Motor neuron (in vitro differentiated cells): ENCODE measurements around the gene TPPP2. TPM values are rescaled to one million over a fixed set of nuclear protein-coding genes. Genes with fewer than 3 reads are reported as not detected.
A peak's percentile ranks its signal among the peaks of the same experiment; 100 is the strongest.
"Not testable (repeated sequence)": the region's sequence is repeated elsewhere in the genome, so short reads cannot be mapped to it uniquely, and the experiment has no call there.

Source experiments
- ATAC-seq, 8 experiments: fragments of 200-7000 bp; cut with Tn5 transposase; replicated peaks in 6 of 8; 2 replicates each; pipeline ENCODE4 v1.8.0; 2021; ENCODE audit warnings: mild to moderate bottlenecking in 8 of 8, moderate library complexity in 8 of 8
- H3K27ac ChIP-seq, 2 donors: fragments of 250-450 bp; sonication (Bioruptor Pico); 2 replicates each; pipeline ENCODE4 v1.9.0; 2021; ENCODE audit warnings: antibody characterized with exemption in 2 of 2, mild to moderate bottlenecking in 2 of 2, moderate library complexity in 1 of 2
- H3K4me1 ChIP-seq, 2 donors: fragments of 250-450 bp; sonication (Bioruptor Pico); replicated peaks in 1 of 2; 2 replicates each; pipeline ENCODE4 v1.6.1; 2021; ENCODE audit warnings: antibody characterized with exemption in 2 of 2, mild to moderate bottlenecking in 2 of 2, moderate library complexity in 1 of 2
- H3K4me3 ChIP-seq, 5 donors: fragments of 250-450 bp; sonication (Bioruptor Pico); 2 replicates each; pipeline ENCODE4 v1.9.0; 2021; ENCODE audit warnings: antibody characterized with exemption in 5 of 5, mild to moderate bottlenecking in 5 of 5, moderate library complexity in 4 of 5
- WGBS, 10 experiments: fragments of 450-650 bp; shearing (Covaris generic); methylation state at CpG; one replicate each; pipeline ENCODE4 v1.0.0; 2022; 5-methylcytosine and 5-hydroxymethylcytosine counted together
- in situ Hi-C, 9 experiments: fragments of 400-800 bp; cut with MboI; loops; one replicate each; pipeline ENCODE4 v1.15.0; 2021; ENCODE audit warnings: low sequenced_read_pairs in 9 of 9, low pct_unique_long_range_greater_than_20kb in 2 of 9; ENCODE audit not compliant: unreplicated experiment in 9 of 9
- total RNA-seq, 8 experiments: library from RNA; unstranded; fragments of 300-600 nt; gene quantifications; 2 replicates each; pipeline versions ENCODE4 v1.2.3 to v1.2.4, GENCODE V29; 2022

The TPPP2 gene
- under 1 TPM in 3 of 8 experiments, not detected in 5; 0.18 to 0.62 (median 0.38) TPM for total RNA-seq

GRCh38 chr14:21029917-21030316, at the start of gene TPPP2:
TSS of gene TPPP2 (plus strand) at chr14:21030217. CDS start at chr14:21030582, 365 bp downstream.
- no peaks in the 10 kb centered on the region for H3K4me1 ChIP-seq
- in situ Hi-C loops, result no loop called here
- H3K4me3 ChIP-seq, result no peak within 1 kb of the TSS
- WGBS, 10 experiments, result 20 to 100% (median 80%) methylated on average over 1 to 5 of the region's 5 CpGs; no CpG with 5 or more reads in 1 of the 10 experiments
- no peak within 1 kb of the TSS for H3K27ac ChIP-seq
- no peak for ATAC-seq

- no peak for ATAC-seq
- in situ Hi-C loops, result no loop called here
- WGBS, 10 experiments, result 50 to 89% (median 67%) methylated on average over 1 of the region's 1 CpG; no CpG with 5 or more reads in 5 of the 10 experiments
Measured at GRCh38 chr14:20980906-20981305, 49.1 kb upstream of the TPPP2 start.

GRCh38 chr14:20982646-20983369, 47.2 kb upstream of the TPPP2 start:
- in situ Hi-C loops, result no loop called here
- H3K4me3 ChIP-seq, result no peak overlapping the region
- H3K27ac ChIP-seq, result no peak overlapping the region
- 0 to 100% (median 62%) methylated on average over 1 to 2 of the region's 2 CpGs for WGBS, 10 experiments
- ATAC-seq, result peak in 2 of 8 experiments; percentile 58 to 93
- no peaks in the 10 kb centered on the region for H3K4me1 ChIP-seq

More at GRCh38 chr14:20980906-20981305, 49.1 kb upstream of the TPPP2 start:
- Histone ChIP-seq H3K27ac (no peak overlapping the region), H3K4me3 (no peak overlapping the region), H3K4me1 (no peaks in the 10 kb centered on the region)

- H3K4me3 ChIP-seq, in situ Hi-C loops, H3K4me1 ChIP-seq, ATAC-seq, H3K27ac ChIP-seq: not testable (repeated sequence)
- 64 to 100% (median 80%) methylated on average over 1 to 4 of the region's 4 CpGs; no CpG with 5 or more reads in 3 of the 10 experiments for WGBS, 10 experiments
Measured at GRCh38 chr14:20985650-20986049, 44.4 kb upstream of the TPPP2 start.

GRCh38 chr14:20986811-20987210, 43.2 kb upstream of the TPPP2 start:
- Histone ChIP-seq H3K4me3 (no peak overlapping the region), H3K4me1 (peaks cover 13 to 15% of the 10 kb centered on the region in 2 donors), H3K27ac (no peak overlapping the region)
- 0 to 70% (median 20%) methylated on average over 1 to 2 of the region's 2 CpGs; no CpG with 5 or more reads in 3 of the 10 experiments for WGBS, 10 experiments
- peak in 4 of 8 experiments; percentile 14 to 48 (median 32) for ATAC-seq
- in situ Hi-C loops, result no loop called here

- 10 to 100% (median 91%) methylated on average over 1 to 13 of the region's 15 CpGs; no CpG with 5 or more reads in 2 of the 10 experiments for WGBS, 10 experiments
- Histone ChIP-seq H3K4me1 (peaks cover 14 to 18% of the 10 kb centered on the region in 2 donors), H3K4me3 (peak overlapping the region in 4 of 5 donors; percentile 53 to 93 (median 72)), H3K27ac (peak overlapping the region in 1 of 2 donors; percentile 64)
- in situ Hi-C loops, result no loop called here
- ATAC-seq, result no peak
Measured at GRCh38 chr14:20988717-20989470, 41.1 kb upstream of the TPPP2 start.

GRCh38 chr14:20989471-20989786, 40.6 kb upstream of the TPPP2 start:
- Histone ChIP-seq H3K27ac (peak overlapping the region; percentile 49 to 64), H3K4me3 (peak overlapping the region; percentile 53 to 93 (median 60)), H3K4me1 (peaks cover 14 to 18% of the 10 kb centered on the region in 2 donors)
- no peak for ATAC-seq
- in situ Hi-C loops, result no loop called here
- WGBS, 10 experiments, result 0 to 11% (median 3%) methylated on average over 2 to 5 of the region's 11 CpGs; no CpG with 5 or more reads in 3 of the 10 experiments

- 0 to 3% (median 0%) methylated on average over 8 to 18 of the region's 42 CpGs; no CpG with 5 or more reads in 3 of the 10 experiments for WGBS, 10 experiments
- peak; percentile 93 to 99 (median 97) for ATAC-seq
- peaks cover 14 to 18% of the 10 kb centered on the region in 2 donors for H3K4me1 ChIP-seq
- H3K4me3 ChIP-seq, result peak within 1 kb of the TSS; percentile 53 to 93 (median 60)
- in situ Hi-C loops, result no loop called here
- peak within 1 kb of the TSS; percentile 58 to 81 for H3K27ac ChIP-seq
Measured at GRCh38 chr14:20989787-20990600, 40.0 kb upstream of the TPPP2 start, which contains the start of gene METTL17. TSS of gene METTL17 (plus strand) at chr14:20989980. CDS start at chr14:20990003, 23 bp downstream.

- H3K4me1 ChIP-seq, result peaks cover 4 to 5% of the 10 kb centered on the region in 2 donors
- ATAC-seq, result no peak
Measured at GRCh38 chr14:20996521-20996920, 33.5 kb upstream of the TPPP2 start.

GRCh38 chr14:20997115-20997514, 32.9 kb upstream of the TPPP2 start:
- in situ Hi-C loops, result no loop called here
- Histone ChIP-seq H3K27ac (no peak overlapping the region), H3K4me1 (no peaks in the 10 kb centered on the region), H3K4me3 (no peak overlapping the region)
- ATAC-seq, result no peak
- WGBS, 10 experiments, result 50 to 100% (median 82%) methylated on average over 1 to 4 of the region's 4 CpGs

More at GRCh38 chr14:20996521-20996920, 33.5 kb upstream of the TPPP2 start:
- Histone ChIP-seq H3K27ac (no peak overlapping the region), H3K4me3 (no peak overlapping the region)
- in situ Hi-C loops, result no loop called here
- 76 to 100% (median 96%) methylated on average over 2 to 10 of the region's 14 CpGs; no CpG with 5 or more reads in 4 of the 10 experiments for WGBS, 10 experiments

- in situ Hi-C loops, result no loop called here
- Histone ChIP-seq H3K4me1 (no peaks in the 10 kb centered on the region), H3K27ac (no peak overlapping the region), H3K4me3 (no peak overlapping the region)
- ATAC-seq, result no peak
- 0 to 90% (median 79%) methylated on average over 1 to 6 of the region's 6 CpGs for WGBS, 10 experiments
Measured at GRCh38 chr14:20997564-20997963, 32.5 kb upstream of the TPPP2 start.

- in situ Hi-C loops, result no loop called here
- ATAC-seq, result no peak
- H3K4me3 ChIP-seq, result no peak overlapping the region
- no peaks in the 10 kb centered on the region for H3K4me1 ChIP-seq
- 28 to 95% (median 78%) methylated on average over 1 to 3 of the region's 3 CpGs; no CpG with 5 or more reads in 2 of the 10 experiments for WGBS, 10 experiments
- no peak overlapping the region for H3K27ac ChIP-seq
Measured at GRCh38 chr14:20998139-20998538, 31.9 kb upstream of the TPPP2 start.
